Kidney (tissue), 14 donors: ENCODE results near the gene ERMARD. TPM values are rescaled to one million over a fixed set of nuclear protein-coding genes. Genes with fewer than 3 reads are reported as not detected.

Experiments used
- DNase-seq, 5 donors: peaks; one replicate each; pipeline ENCODE4 v3.0.0-alpha.2; 2013 to 2020
- FAIRE-seq: peaks from 2 replicates; lab custom pipeline; 2012; peaks lifted over from hg19 to GRCh38; lab: Jason Lieb, UNC
- H3K27ac ChIP-seq, 2 donors: one replicate each; pipeline ENCODE4 v1.7.0; 2013; ENCODE audit warnings: low read depth in 2 of 2, low read length in 2 of 2, inconsistent platforms in 1 of 2
- H3K27me3 ChIP-seq: one replicate; pipeline ENCODE4 v1.7.1; 2013; ENCODE audit warnings: low read length, inconsistent platforms; ENCODE audit not compliant: control insufficient read depth, insufficient read depth
- H3K36me3 ChIP-seq, 3 donors: one replicate each; pipeline versions ENCODE4 v1.7.0 to v1.7.1; 2013; ENCODE audit warnings: low read length in 3 of 3, control low read depth in 1 of 3, inconsistent platforms in 1 of 3; ENCODE audit not compliant: insufficient read depth in 3 of 3, control insufficient read depth in 2 of 3
- H3K4me1 ChIP-seq, 3 donors: one replicate each; pipeline versions ENCODE4 v1.7.0 to v1.7.1; 2013; ENCODE audit warnings: low read length in 3 of 3, inconsistent platforms in 1 of 3, low read depth in 1 of 3; ENCODE audit not compliant: control insufficient read depth in 2 of 3, insufficient read depth in 2 of 3
- H3K4me3 ChIP-seq, 3 donors: one replicate each; pipeline versions ENCODE4 v1.7.0 to v1.8.1; 2013; ENCODE audit warnings: low read length in 3 of 3, control low read depth in 1 of 3, inconsistent platforms in 1 of 3
- H3K9ac ChIP-seq, 3 donors: one replicate each; pipeline versions ENCODE4 v1.7.0 to v1.7.1; 2013; ENCODE audit warnings: low read length in 3 of 3, control low read depth in 1 of 3, inconsistent platforms in 1 of 3
- H3K9me3 ChIP-seq, 3 donors: one replicate each; pipeline versions ENCODE4 v1.7.0 to v1.7.1; 2013; ENCODE audit warnings: low read length in 3 of 3, control low read depth in 1 of 3, inconsistent platforms in 1 of 3; ENCODE audit not compliant: control insufficient read depth in 2 of 3, insufficient read depth in 1 of 3
- intact Hi-C: fragments of 100-400 bp; cut with DNase I; formaldehyde crosslinking; loops from one replicate; pipeline ENCODE4 v1.11.1; 2022
- polyA plus RNA-seq: library from polyadenylated mRNA; stranded (reverse); fragments of 350-450 nt; fragmentation: Illumina TruSeq; extraction: RNeasy Lipid Tissue Mini Kit (QIAGEN cat#74804); gene quantifications from one replicate; pipeline ENCODE4 v1.2.3, GENCODE V29; 2014; ENCODE audit warnings: low read depth, low replicate concordance; ENCODE audit not compliant: insufficient read depth
- total RNA-seq: library from RNA; stranded (reverse); fragmentation: NEBNext Ultra II Directional; extraction: Animal tissue kit (Norgen Biotek cat#: 25700); gene quantifications from one replicate; pipeline ENCODE4 v1.2.1, GENCODE V29; 2021
- TF ChIP-seq, protein P1 (sequence below): IDR thresholded peaks from 3 replicates; pipeline ENCODE4 v1.5.1; 2012; ENCODE audit warnings: mild to moderate bottlenecking, moderate library complexity, borderline replicate concordance; ENCODE audit not compliant: insufficient read depth; ENCODE audit errors: extremely low read depth
- donor health status: control.
- donor health status: control.
- donor health status: control.
- donor health status: control.
- donor health status: control.
- donor health status: DM: yes; HTN: yes; CAD: no.
- donor health status: Normal renal cell carcinoma (clear cell type).

ERMARD gene
- total and polyA plus RNA-seq, 2 donors from 2014 or later: 22.3 to 36.8 TPM

DNA sequence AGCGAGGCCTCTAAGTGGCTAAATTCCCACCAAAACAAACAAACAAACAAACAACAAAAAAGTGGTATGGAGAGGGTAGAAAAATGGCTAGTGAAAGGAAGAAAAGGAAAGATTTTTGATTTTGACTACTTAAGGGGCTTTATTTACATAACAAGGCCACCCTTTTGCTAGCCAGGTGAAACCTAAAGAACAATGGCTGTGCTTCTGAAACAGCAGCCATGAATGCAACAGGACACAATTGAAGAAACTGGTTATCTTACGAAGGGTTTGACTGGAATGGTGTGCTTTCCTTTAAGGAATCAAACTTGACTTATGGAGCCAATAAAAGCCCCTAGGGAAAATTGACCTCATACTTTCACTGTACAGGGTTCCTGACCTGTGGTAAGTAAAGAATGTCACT, 68.9 kb downstream of the ERMARD start:
- Histone ChIP-seq H3K36me3 (no peaks in the 10 kb centered on the region), H3K27ac (no peak overlapping the region), H3K4me3 (no peak overlapping the region), H3K4me1 (no peaks in the 10 kb centered on the region), H3K27me3 (no peaks in the 10 kb centered on the region), H3K9ac (no peak overlapping the region), H3K9me3 (peaks cover 0 to 4% (median 2%) of the 10 kb centered on the region in 3 donors)
- intact Hi-C loops: no loop called here
- FAIRE-seq: no peak
- TF ChIP-seq, protein P1, sequence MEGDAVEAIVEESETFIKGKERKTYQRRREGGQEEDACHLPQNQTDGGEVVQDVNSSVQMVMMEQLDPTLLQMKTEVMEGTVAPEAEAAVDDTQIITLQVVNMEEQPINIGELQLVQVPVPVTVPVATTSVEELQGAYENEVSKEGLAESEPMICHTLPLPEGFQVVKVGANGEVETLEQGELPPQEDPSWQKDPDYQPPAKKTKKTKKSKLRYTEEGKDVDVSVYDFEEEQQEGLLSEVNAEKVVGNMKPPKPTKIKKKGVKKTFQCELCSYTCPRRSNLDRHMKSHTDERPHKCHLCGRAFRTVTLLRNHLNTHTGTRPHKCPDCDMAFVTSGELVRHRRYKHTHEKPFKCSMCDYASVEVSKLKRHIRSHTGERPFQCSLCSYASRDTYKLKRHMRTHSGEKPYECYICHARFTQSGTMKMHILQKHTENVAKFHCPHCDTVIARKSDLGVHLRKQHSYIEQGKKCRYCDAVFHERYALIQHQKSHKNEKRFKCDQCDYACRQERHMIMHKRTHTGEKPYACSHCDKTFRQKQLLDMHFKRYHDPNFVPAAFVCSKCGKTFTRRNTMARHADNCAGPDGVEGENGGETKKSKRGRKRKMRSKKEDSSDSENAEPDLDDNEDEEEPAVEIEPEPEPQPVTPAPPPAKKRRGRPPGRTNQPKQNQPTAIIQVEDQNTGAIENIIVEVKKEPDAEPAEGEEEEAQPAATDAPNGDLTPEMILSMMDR: no peak
- no peak for DNase-seq

DNA sequence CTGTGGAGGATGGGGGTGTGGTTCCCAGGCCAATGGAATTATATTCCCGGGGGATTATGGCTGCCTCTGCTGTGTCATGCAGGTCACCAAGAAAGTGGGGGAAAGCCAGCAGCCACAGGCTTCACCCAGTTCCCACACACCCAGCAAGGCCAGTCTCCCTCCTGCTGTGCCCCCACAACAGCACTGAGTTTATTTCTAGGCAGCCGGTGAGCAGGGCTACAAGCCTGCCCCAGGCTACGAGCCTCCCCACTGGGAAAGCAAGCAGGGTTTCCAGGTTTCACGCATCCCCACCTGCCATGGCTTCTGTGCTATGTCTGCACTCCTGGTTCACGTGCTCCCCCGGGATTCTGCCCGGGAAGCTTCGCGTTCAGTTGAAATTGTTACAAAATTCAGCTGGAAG, 72.6 kb downstream of the ERMARD start:
- TF ChIP-seq, protein P1: no peak
- Histone ChIP-seq H3K9me3 (peaks cover 0 to 4% (median 0%) of the 10 kb centered on the region in 3 donors), H3K27ac (no peak overlapping the region), H3K4me1 (no peaks in the 10 kb centered on the region), H3K27me3 (no peaks in the 10 kb centered on the region), H3K36me3 (no peaks in the 10 kb centered on the region), H3K9ac (no peak overlapping the region), H3K4me3 (no peak overlapping the region)
- no peak for FAIRE-seq
- DNase-seq: peak in 1 of 5 donors; percentile 9
- intact Hi-C loops: no loop called here

DNA sequence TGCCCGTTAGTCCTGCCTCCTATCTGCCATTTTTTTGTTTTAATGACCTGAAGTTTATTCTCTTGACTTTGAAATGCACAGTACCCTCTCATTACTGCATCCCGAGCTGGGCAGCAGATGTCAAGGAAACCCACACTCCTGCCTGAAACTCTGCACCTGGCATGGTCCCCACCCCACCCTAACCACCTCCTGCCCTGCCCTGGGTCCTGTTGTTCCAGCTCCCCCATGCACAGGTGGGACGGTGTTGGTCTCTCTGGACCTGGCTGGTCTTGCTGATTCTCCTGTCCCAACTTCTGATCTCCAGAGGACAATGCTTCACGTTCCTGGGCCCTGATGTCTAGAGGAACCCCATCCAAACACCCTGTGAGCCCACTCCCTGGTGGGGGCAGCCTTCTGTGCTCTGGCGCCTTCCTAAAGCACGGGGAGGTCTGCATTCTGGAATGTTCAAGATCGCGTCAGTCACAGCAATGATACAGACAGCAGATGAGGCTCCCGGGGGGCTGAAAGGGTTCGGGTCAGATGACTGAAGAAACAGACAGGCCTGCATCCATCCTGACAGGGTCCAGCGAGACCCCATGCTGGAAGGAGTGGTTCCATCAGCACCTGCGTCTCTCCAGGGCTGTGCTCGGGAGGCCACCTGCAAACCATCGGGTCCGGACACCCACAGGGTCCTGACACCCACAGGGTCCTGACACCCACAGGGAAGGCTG, 73.6 kb downstream of the ERMARD start:
- no peaks in the 10 kb centered on the region for H3K36me3 ChIP-seq
- H3K4me1 ChIP-seq: no peaks in the 10 kb centered on the region
- H3K27ac ChIP-seq: no peak overlapping the region
- peaks cover 0 to 4% (median 0%) of the 10 kb centered on the region in 3 donors for H3K9me3 ChIP-seq
- H3K27me3 ChIP-seq: no peaks in the 10 kb centered on the region
- no peak overlapping the region for H3K4me3 ChIP-seq
- H3K9ac ChIP-seq: no peak overlapping the region
- TF ChIP-seq, protein P1: no peak
- intact Hi-C loops: no loop called here
- FAIRE-seq: no peak
- DNase-seq: peak in 1 of 5 donors; percentile 7
